ENCODE measurements around the gene GPR150. TPM values are rescaled to one million over a fixed set of nuclear protein-coding genes. Genes with fewer than 3 reads are reported as not detected.

GPR150 gene
- total RNA-seq, 3 donors from 2014 or later (not counting 1 experiment from before 2014, with no cell fraction given): 0.63 to 0.97 (median 0.89) TPM

GRCh38 chr5:95620870-95621838 is 1.3 kb downstream of the GPR150 start:
- peak overlapping the region; percentile 54 to 70 for H3K27ac Mint-ChIP-seq
- intact Hi-C loops (cut with micrococcal nuclease): loop anchor here (10.0 kb wide), 2 partner anchors 66 to 1564 kb away; partner anchors contain the start of genes ARSK, RIOK2 and SKIC3

GRCh38 chr5:95621839-95622629 is 2.1 kb downstream of the GPR150 start:
- peaks cover 20% of the 10 kb centered on the region for H3K4me1 ChIP-seq (ENCODE audit: control insufficient read depth, insufficient read depth, low read length)

More at GRCh38 chr5:95620870-95621838, 1.3 kb downstream of the GPR150 start:
- H3K9me3 ChIP-seq (ENCODE audit: control insufficient read depth, insufficient read depth, low read length): no peaks in the 10 kb centered on the region
- peaks cover 20% of the 10 kb centered on the region for H3K4me1 ChIP-seq (ENCODE audit: control insufficient read depth, insufficient read depth, low read length)
- no peak for TF ChIP-seq CTCF (IDR thresholded peaks at IDR 0.05)
- no peaks in the 10 kb centered on the region for H3K27me3 Mint-ChIP-seq (ENCODE audit: low read depth in 2 of 2)
- peaks cover 32 to 36% of the 10 kb centered on the region in 2 donors for H3K4me1 Mint-ChIP-seq
- H3K27me3 ChIP-seq (ENCODE audit: control insufficient read depth, insufficient read depth, low read length): no peaks in the 10 kb centered on the region
- H3K36me3 Mint-ChIP-seq: no peaks in the 10 kb centered on the region
- no peaks in the 10 kb centered on the region for H3K9me3 Mint-ChIP-seq
- WGBS (ENCODE audit: insufficient coverage): 2% methylated on average over 92 of the region's 92 CpGs
- peak; percentile 39 to 65 for DNase-seq
- H3K36me3 ChIP-seq (ENCODE audit: control insufficient read depth, insufficient read depth, low read length): no peaks in the 10 kb centered on the region
- peak; percentile 52 to 67 (median 59) for ATAC-seq
- H3K27ac ChIP-seq (ENCODE audit: low read length): no peak overlapping the region
- H3K4me3 ChIP-seq (ENCODE audit: low read length): peak overlapping the region; percentile 30
- peak overlapping the region; percentile 90 for H3K4me3 Mint-ChIP-seq

GRCh38 chr5:95623706-95624105 is 3.8 kb downstream of the GPR150 start:
- Mint-ChIP-seq H3K27me3 (ENCODE audit: low read depth in 2 of 2) (peaks cover 0 to 2% of the 10 kb centered on the region in 2 donors), H3K4me1 (peaks cover 29 to 30% of the 10 kb centered on the region in 2 donors), H3K9me3 (no peaks in the 10 kb centered on the region), H3K36me3 (no peaks in the 10 kb centered on the region), H3K27ac (no peak overlapping the region), H3K4me3 (no peak overlapping the region)
- no peak for DNase-seq
- intact Hi-C loops (cut with micrococcal nuclease): loop anchor here (10.0 kb wide), 2 partner anchors 69 to 1561 kb away; partner anchors contain the start of genes ARSK, RIOK2 and SKIC3
- H3K4me3 ChIP-seq (ENCODE audit: low read length): no peak overlapping the region
- no peak for TF ChIP-seq CTCF (IDR thresholded peaks at IDR 0.05)
- no peaks in the 10 kb centered on the region for H3K27me3 ChIP-seq (ENCODE audit: control insufficient read depth, insufficient read depth, low read length)
- no peaks in the 10 kb centered on the region for H3K9me3 ChIP-seq (ENCODE audit: control insufficient read depth, insufficient read depth, low read length)
- no peak for ATAC-seq
- H3K36me3 ChIP-seq (ENCODE audit: control insufficient read depth, insufficient read depth, low read length): no peaks in the 10 kb centered on the region
- 93% methylated on average over 5 of the region's 5 CpGs for WGBS (ENCODE audit: insufficient coverage)
- H3K27ac ChIP-seq (ENCODE audit: low read length): no peak overlapping the region
- H3K4me1 ChIP-seq (ENCODE audit: control insufficient read depth, insufficient read depth, low read length): peaks cover 20% of the 10 kb centered on the region

More at GRCh38 chr5:95621839-95622629, 2.1 kb downstream of the GPR150 start:
- no peak for ATAC-seq
- Mint-ChIP-seq H3K4me1 (peaks cover 32 to 36% of the 10 kb centered on the region in 2 donors), H3K27me3 (ENCODE audit: low read depth in 2 of 2) (peaks cover 0 to 2% of the 10 kb centered on the region in 2 donors), H3K27ac (peak overlapping the region; percentile 54 to 70), H3K9me3 (no peaks in the 10 kb centered on the region), H3K36me3 (no peaks in the 10 kb centered on the region), H3K4me3 (peak overlapping the region; percentile 90)
- TF ChIP-seq CTCF (IDR thresholded peaks at IDR 0.05): no peak
- H3K36me3 ChIP-seq (ENCODE audit: control insufficient read depth, insufficient read depth, low read length): no peaks in the 10 kb centered on the region
- WGBS (ENCODE audit: insufficient coverage): 25% methylated on average over 6 of the region's 8 CpGs
- H3K27ac ChIP-seq (ENCODE audit: low read length): no peak overlapping the region
- H3K4me3 ChIP-seq (ENCODE audit: low read length): no peak overlapping the region
- no peaks in the 10 kb centered on the region for H3K27me3 ChIP-seq (ENCODE audit: control insufficient read depth, insufficient read depth, low read length)
- no peaks in the 10 kb centered on the region for H3K9me3 ChIP-seq (ENCODE audit: control insufficient read depth, insufficient read depth, low read length)
- peak in 1 of 2 donors; percentile 73 for DNase-seq
- intact Hi-C loops (cut with micrococcal nuclease): loop anchor here (10.0 kb wide), 2 partner anchors 67 to 1563 kb away; partner anchors contain the start of genes ARSK, RIOK2 and SKIC3
